ENCODE measurements around the gene MICALL1.

DNA sequence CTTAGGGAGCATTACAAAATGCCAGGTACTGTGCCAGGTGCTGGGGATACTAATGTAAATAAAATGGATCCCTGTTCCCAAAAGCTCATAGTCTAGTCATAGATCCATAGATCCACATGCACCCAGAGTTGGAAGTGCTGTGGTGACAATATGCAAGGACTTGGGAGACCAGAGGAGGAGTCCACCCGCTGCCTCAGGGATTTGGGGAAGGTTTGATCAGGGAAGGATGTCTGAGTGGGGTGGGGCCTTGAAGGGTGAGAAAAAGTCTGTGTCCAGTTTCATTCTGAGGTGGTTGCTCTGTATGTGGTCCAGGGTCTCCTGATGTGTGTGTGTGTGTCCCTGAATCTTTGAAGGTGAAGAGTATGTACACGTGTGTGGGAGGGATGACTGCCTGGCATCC lies 69.1 kb downstream of the MICALL1 start:
- TF ChIP-seq POLR2A (IDR thresholded peaks at IDR 0.05; ENCODE audit: low read length): no peak
- no peak for TF ChIP-seq GATA1 (IDR thresholded peaks at IDR 0.05; ENCODE audit: low read depth, low read length)
